NB4 (cell line): ENCODE measurements around the gene FRAS1.

Experiments used
- CTCF ChIP-seq: IDR thresholded peaks from one replicate; pipeline ENCODE4 v1.5.1; 2012; ENCODE audit warnings: low read depth, low read length
- POLR2A ChIP-seq: IDR thresholded peaks from 2 replicates; pipeline ENCODE4 v1.6.1; 2011; ENCODE audit warnings: mild to moderate bottlenecking; ENCODE audit not compliant: insufficient read length; ENCODE audit errors: extremely low read depth

- TF ChIP-seq POLR2A, result no peak
- no peak for TF ChIP-seq CTCF
Measured at GRCh38 chr4:78292341-78292740, 235.2 kb downstream of the FRAS1 start.
